ACHN (cell line): ENCODE data around the gene FOXI3.
"Not testable (repeated sequence)": the region's sequence is repeated elsewhere in the genome, so short reads cannot be mapped to it uniquely, and the experiment has no call there.

ENCODE experiments used
- DNase-seq: peaks from one replicate; pipeline ENCODE4 v3.0.0-alpha.2; 2015
- in situ Hi-C: cut with HindIII; loops from 2 replicates; pipeline ENCODE4 v1.10.0; 2017; ENCODE audit warnings: low sequenced_read_pairs, low pct_ligation_motif_present, low pct_unique_long_range_greater_than_20kb

The FOXI3 gene

DNA sequence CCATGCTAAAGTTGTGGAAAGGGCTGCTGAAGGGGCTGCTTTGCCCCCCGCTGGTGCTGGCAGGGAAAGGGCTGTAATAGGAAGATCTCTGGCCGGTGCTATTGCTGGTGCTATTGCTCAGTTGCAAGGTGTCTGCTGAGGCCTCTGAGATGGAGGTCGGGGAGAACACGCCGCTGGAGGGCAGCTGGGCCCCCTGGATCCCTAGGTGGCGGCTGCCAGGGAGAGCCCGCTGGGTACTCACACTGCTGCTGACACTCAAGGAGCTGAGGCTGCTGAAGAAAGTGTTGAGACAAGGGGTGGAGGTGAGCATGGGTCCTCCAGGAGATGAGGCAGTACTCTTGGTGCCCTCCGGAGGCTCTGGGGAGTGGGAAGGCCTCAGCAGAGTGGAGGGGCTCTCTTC is 4.2 kb downstream of the FOXI3 start:
- DNase-seq: no peak
- in situ Hi-C loops: no loop called here

DNA sequence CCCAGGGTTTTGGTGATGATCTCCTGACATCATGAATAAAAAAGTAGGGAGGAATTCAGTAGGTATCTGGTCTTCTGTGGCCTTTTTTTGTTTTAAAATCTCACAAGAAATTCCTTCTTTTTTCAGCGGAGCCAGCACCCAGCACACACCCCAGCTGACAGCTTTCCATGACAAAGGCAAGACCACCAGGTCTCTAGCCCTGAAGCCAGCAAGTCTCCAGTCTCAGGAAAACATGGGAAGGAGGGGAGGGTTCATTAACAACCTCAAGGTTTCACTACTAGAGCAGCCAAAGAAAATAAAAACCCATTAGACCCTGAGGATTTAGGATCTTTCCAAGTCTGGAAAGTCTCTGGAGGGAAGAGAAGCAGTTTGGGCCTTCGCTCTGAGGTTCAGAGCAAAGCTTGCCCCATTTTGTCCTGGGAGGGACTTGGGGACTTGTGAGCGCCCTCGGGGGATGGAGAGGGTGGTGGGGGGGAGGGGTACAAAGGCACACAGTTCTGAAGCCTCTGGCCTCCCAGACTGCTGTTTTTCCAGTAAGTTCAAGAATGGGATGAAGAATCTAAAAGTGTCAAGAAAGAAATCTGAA is 9.0 kb downstream of the FOXI3 start:
- no peak for DNase-seq
- in situ Hi-C loops: no loop called here

DNA sequence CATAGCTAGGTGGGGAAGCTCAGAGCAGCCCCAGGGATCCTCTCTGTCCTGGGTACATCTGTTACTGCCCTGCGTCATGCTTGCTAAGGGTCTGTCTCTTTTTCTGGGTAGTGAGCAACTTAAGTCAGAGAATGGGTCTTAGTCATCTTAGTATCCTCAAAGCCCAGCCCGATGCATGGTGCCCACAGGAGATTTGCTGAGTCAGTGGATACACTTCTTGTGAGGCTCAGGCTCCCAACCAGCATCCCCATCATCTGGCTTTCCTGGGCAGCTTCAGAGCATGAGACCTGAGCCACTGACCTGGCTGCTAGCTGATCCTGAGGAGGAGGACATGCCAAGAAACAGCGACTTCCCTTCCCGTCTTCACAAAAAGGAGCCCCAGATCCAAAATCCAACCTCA is 10.0 kb downstream of the FOXI3 start:
- in situ Hi-C loops: no loop called here
- no peak for DNase-seq

DNA sequence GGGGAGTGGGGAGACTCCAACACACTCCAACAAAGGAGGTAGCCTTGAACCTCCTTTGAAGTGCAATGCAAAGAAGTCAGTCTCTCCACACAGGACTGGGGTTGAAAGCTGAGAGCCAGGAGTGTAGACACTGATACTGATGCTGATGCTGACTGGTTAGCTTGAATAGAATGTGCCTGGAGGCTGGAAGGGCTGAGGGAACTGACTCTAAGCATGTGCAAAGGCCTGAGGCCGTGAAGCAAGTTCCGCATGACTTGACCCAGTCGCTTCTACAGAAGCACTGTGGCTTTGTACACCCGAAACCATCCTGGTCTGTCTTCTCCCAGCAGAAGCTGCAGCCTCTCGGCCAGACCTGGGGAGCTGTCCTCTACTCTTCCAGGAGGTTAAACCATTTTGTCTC is 10.4 kb downstream of the FOXI3 start:
- in situ Hi-C loops: no loop called here
- DNase-seq: no peak

DNA sequence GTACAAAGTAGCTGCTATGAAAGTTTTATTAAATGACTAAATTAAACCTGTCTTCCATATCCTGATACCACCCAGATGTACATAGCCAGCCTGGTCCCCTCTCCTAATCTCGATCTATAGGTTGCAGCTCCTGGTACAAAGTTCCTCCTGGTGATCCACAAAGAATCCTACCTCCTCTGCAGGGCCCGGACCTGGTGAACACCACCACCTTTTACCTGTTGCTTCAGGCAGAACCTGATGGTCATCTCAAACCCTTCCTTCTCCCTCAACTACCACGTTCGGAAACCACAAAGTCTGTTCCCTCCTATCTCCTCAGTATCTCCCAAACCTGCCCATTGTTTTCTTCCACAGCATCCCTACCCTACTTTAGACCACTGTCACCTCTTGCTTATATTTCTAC is 15.5 kb downstream of the FOXI3 start:
- no peak for DNase-seq
- in situ Hi-C loops: no loop called here

DNA sequence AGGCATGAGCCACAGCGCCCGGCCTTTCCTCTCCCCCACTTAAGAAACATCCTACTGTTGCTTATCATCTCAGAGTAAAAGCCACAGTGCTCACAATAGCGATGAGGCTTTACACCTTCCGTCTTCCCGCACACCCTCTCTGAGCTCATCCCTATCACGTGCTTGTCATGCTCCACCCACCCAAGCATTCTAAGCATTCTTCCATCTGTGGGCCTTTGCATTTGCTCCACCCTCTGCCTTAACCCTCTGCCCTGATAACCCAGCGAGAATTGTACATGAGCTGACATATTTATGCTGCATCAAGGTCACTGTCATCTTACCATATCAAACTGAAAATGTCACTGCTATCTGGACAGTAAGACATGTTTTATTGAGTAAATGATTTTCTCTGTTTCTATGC is 22.6 kb downstream of the FOXI3 start:
- in situ Hi-C loops: no loop called here
- DNase-seq: no peak

DNA sequence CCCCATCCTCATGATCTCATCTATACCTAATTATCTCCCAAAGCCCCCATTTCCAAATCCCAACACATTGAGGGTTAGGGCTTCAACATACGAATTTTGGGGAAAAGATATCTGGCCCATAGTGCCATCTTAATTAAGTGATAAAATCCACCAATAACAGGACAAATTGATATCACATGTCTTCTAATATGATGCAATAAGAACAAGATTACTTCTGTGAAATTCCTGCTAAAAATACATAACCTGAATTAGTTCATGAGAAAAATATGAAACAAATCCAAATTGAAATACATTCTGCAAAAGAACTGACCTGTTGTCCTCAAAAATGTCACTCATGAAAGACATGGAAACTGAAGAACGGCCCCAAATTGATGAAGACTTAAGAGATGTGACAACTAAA is 28.8 kb downstream of the FOXI3 start:
- in situ Hi-C loops: no loop called here
- no peak for DNase-seq

DNA sequence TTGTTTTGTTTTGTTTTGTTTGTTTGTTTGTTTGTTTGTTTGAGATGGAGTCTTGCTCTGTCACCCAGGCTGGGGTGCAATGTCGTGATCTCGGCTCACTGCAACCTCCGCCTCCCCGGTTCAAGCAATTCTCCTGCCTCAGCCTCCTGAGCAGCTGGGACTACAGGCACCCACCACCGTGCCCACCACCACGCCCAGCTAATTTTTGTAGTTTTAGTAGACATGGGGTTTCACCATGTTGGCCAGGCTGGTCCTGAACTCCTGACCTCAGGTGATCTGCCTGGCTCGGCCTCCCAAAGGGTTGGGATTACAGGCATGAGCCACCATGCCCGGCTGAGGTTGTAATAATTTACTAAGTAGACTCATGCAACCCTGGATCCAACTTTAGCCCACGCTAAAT is 33.4 kb downstream of the FOXI3 start:
- in situ Hi-C loops, DNase-seq: not testable (repeated sequence)

DNA sequence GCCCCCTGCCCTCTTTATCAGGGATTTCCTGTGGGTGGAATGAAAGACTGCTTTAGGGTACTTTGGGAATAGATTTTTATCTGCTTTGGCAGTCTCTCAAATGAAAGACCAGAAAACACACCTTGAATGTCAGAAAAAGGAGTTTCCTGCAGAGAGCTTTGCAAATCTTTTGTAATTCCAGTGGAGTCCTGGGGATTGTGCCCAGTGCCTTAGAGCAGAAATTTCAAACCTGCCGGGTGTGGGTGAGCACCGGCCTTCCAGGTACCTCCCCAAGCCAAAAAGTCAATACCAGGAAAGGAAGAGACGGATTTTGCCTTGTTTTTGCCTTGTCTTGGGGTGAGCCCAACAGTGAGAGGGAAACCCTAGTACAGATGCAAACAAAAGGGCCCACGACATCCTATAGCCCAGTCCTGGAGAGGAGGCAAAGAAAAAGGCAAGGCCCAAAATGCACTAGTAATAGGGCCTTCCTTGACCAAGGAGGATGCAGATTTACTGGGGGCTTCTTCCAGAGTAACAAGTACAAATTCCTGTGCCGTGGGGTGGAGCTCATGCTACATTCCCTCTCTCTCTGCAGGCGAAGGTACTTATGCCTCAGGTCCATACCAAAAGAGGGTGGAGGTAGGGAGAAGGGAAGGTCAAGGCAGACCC is 36.4 kb downstream of the FOXI3 start:
- no peak for DNase-seq
- in situ Hi-C loops: no loop called here

DNA sequence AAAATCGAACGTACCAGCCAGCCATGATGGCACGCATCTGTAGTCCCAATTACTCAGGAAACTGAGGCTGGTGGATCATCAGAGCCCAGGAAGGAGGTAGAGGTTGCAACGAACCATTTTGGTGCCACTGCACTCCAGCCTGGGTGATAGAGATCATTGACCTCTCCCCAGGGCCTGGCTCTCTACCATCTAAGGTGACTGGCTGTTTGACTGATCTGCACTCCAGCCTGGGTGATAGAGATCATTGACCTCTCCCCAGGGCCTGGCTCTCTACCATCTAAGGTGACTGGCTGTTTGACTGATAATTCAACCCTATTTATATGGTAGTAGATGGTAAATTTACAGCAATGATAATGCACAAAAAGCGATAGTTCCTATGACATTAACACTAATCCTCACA is 43.6 kb downstream of the FOXI3 start:
- in situ Hi-C loops, DNase-seq: not testable (repeated sequence)

DNA sequence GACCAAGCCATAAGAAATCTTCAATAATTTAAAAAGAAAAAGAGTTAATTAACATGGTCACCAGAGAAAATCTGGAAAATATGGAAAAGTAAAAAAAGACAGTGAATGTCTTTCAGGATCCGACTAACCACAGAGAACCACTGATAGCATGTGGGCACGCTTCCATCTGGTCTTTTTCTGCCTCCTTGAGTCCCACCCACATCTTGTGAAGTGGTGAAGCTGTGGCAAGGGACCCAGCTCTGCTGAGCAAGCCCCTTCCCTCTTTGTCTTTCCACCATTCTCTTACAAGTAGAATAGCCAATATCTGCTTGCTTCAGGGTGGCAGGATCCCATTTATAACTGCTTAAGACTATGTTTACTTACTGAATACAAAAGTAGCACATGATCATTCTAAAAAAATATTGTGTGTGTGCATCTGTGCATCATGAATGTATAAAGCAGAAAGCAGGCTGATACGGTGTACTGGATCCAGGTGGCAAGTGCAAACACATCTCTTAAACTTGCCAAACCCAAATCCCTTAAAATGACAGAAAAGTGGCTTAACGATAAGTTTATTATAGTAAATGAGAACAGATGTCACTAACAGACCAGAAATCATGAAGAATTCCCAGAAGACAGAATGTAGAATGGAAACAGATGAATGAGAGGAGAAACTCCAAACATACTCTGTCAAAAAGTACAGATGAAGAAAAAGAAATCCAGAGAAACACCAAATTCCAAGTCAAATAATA is 52.3 kb downstream of the FOXI3 start:
- DNase-seq: no peak
- in situ Hi-C loops: no loop called here

DNA sequence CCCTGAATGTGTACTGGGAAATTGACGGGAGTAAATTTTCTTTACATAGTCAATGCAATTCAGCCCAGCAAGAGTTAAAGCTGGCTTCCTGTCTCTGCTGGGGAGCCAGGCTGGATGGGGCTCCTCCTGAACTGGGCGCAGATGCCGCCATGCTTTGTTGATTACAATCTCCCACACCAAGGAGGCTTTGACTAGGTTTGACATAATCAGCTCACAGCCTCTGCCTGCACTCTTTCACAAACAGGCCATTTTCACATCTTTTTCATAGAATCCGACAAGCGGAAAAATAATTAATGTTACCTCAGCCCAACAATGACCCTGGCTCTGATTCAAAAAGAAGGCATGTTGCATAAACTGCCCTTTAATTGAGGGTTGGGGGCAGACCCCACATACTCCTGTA is 54.3 kb downstream of the FOXI3 start:
- DNase-seq: no peak
- in situ Hi-C loops: no loop called here
